PFSK-1 (cell line): ENCODE data around the gene CERS3.

Experiments used
- FOXP2 ChIP-seq: optimal IDR thresholded peaks from 2 replicates; pipeline ENCODE3; 2011; ENCODE audit warnings: borderline replicate concordance, control low read depth, inconsistent platforms; ENCODE audit not compliant: insufficient read depth; ENCODE audit errors: extremely low read length, extremely low read depth
- POLR2AphosphoS5 ChIP-seq: IDR thresholded peaks from 2 replicates; pipeline ENCODE4 v1.6.1; 2012; ENCODE audit warnings: low read depth, mild to moderate bottlenecking, control low read depth, low read length, moderate library complexity
- SIN3A ChIP-seq: IDR thresholded peaks from 2 replicates; pipeline ENCODE4 v1.6.1; 2012; ENCODE audit warnings: mild to moderate bottlenecking, low read length, moderate library complexity, borderline replicate concordance; ENCODE audit not compliant: insufficient read depth
- TAF1 ChIP-seq: IDR thresholded peaks from 2 replicates; pipeline ENCODE4 v1.6.1; 2012; ENCODE audit warnings: low read length, control low read depth, borderline replicate concordance; ENCODE audit not compliant: insufficient read depth
- TF ChIP-seq, protein P1 (sequence below), 2 experiments: IDR thresholded peaks; 2 replicates each; pipeline versions ENCODE4 v1.6.1 to v1.8.0; 2011 to 2012; ENCODE audit warnings: low read depth in 2 of 2, low read length in 2 of 2, control low read depth in 1 of 2, inconsistent platforms in 1 of 2, mild to moderate bottlenecking in 1 of 2, moderate library complexity in 1 of 2; ENCODE audit not compliant: insufficient read depth in 1 of 2

The CERS3 gene

GRCh38 chr15:100525436-100525835 lies 3.3 kb downstream of the CERS3 start:
- TF ChIP-seq POLR2AphosphoS5 (no peak), FOXP2 (no peak), SIN3A (no peak), TAF1 (no peak)
- TF ChIP-seq, protein P1, sequence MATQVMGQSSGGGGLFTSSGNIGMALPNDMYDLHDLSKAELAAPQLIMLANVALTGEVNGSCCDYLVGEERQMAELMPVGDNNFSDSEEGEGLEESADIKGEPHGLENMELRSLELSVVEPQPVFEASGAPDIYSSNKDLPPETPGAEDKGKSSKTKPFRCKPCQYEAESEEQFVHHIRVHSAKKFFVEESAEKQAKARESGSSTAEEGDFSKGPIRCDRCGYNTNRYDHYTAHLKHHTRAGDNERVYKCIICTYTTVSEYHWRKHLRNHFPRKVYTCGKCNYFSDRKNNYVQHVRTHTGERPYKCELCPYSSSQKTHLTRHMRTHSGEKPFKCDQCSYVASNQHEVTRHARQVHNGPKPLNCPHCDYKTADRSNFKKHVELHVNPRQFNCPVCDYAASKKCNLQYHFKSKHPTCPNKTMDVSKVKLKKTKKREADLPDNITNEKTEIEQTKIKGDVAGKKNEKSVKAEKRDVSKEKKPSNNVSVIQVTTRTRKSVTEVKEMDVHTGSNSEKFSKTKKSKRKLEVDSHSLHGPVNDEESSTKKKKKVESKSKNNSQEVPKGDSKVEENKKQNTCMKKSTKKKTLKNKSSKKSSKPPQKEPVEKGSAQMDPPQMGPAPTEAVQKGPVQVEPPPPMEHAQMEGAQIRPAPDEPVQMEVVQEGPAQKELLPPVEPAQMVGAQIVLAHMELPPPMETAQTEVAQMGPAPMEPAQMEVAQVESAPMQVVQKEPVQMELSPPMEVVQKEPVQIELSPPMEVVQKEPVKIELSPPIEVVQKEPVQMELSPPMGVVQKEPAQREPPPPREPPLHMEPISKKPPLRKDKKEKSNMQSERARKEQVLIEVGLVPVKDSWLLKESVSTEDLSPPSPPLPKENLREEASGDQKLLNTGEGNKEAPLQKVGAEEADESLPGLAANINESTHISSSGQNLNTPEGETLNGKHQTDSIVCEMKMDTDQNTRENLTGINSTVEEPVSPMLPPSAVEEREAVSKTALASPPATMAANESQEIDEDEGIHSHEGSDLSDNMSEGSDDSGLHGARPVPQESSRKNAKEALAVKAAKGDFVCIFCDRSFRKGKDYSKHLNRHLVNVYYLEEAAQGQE (IDR thresholded peaks at IDR 0.05; ENCODE audit: insufficient read depth in 1 of 2, low read depth in 2 of 2, low read length in 2 of 2), result no peak

DNA sequence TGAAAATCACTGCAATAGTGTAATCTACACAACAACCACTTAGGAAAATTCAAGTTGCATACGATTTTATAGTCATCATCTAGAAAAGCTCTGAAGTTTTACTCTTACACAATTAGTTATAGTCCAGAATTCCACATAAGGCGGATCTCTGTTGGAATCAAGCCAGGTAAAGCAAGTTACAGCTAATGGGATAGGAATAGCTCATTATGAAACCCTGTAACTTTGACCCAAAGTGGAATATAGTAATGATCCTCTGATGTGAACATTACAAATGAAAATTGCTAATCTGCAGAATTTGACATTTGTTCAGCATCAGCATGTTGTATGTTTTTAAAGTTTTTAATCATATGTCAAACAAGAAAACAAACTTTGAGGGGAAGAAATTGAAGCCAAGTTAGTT lies 4.4 kb downstream of the CERS3 start:
- TF ChIP-seq POLR2AphosphoS5 (no peak), SIN3A (no peak)

GRCh38 chr15:100521907-100522306 lies 6.8 kb downstream of the CERS3 start:
- TF ChIP-seq FOXP2, result no peak

GRCh38 chr15:100520132-100520921 lies 8.4 kb downstream of the CERS3 start:
- TF ChIP-seq SIN3A (no peak), TAF1 (no peak), POLR2AphosphoS5 (no peak), FOXP2 (no peak)
- TF ChIP-seq, protein P1 (IDR thresholded peaks at IDR 0.05; ENCODE audit: insufficient read depth in 1 of 2, low read depth in 2 of 2, low read length in 2 of 2), result no peak

- TF ChIP-seq, protein P1 (IDR thresholded peaks at IDR 0.05; ENCODE audit: insufficient read depth in 1 of 2, low read depth in 2 of 2, low read length in 2 of 2), result no peak
- no peak for TF ChIP-seq SIN3A
- no peak for TF ChIP-seq TAF1
- TF ChIP-seq POLR2AphosphoS5, result no peak
Observed at GRCh38 chr15:100517846-100518245, 10.9 kb downstream of the CERS3 start.

DNA sequence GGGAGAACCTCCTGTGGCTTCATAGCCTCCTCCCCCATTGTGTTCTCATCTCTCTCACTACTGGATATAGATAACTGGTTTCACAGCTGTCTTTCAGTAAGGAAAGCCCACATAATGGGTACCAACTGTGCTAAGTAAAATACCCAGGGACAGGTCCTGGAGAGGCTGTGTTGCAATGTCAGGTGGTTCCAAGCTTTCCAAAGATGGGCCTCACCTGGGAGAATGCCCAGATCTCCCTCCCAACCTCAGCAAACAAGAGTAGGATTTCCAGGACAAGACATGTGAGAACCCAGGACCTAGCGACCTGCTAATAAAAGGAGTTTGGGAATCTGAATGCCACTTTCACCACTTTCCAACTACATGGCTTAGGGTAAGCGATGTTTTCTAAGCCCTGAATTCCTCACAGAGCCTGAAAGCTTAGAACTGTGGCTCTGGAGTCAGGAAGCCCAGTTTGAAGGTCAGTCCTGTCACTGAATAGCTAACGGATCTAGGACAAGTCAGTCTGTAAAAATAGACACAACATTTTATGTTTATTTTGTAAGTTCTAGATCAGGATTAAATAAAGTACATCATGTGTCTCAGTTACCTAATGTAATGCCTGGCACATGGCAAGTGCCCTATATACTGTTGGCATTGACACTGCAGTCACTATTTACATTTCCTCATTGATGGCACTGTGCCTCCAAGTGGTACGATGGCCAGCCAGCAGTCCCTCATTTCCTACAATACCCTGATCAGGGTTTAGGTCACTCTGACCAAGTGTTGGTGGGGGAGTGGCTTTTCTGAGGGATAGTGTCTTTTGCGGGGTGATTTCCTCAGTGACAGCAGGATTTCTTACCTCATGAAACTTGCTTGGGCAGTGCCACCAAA lies 11.9 kb downstream of the CERS3 start:
- no peak for TF ChIP-seq SIN3A
